Loucy (cell line): ENCODE results near the gene HCRT.

ENCODE experiments used
- EZH2phosphoT487 ChIP-seq: fragments of 200-600 bp; IDR thresholded peaks from 2 replicates; pipeline ENCODE4 v1.6.1; 2018; ENCODE audit warnings: antibody characterized with exemption, mild to moderate bottlenecking, moderate library complexity, borderline replicate concordance
- TF ChIP-seq, protein P1 (sequence below): fragments of 200-600 bp; sonication (generic); conservative IDR thresholded peaks from 2 replicates; pipeline ENCODE4 v1.5.1; 2014; ENCODE audit warnings: mild to moderate bottlenecking, antibody characterized with exemption, low read length

DNA sequence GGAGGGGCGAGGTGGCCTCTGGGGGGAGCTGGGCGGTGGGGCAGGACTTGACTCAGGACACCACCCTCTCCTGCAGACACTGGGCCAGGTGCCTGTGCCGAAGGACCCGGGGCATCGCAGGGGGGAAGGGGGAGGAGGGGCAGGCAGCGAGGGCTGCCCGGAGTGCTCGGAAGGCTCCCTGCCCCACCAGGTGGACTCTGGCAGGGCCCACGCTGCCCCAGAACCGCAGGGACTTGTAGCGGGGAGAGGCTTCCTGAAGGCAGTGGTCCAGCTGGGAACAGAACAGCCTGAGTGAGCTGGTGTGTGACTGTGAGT lies 4.4 kb upstream of the HCRT start:
- TF ChIP-seq, protein P1, sequence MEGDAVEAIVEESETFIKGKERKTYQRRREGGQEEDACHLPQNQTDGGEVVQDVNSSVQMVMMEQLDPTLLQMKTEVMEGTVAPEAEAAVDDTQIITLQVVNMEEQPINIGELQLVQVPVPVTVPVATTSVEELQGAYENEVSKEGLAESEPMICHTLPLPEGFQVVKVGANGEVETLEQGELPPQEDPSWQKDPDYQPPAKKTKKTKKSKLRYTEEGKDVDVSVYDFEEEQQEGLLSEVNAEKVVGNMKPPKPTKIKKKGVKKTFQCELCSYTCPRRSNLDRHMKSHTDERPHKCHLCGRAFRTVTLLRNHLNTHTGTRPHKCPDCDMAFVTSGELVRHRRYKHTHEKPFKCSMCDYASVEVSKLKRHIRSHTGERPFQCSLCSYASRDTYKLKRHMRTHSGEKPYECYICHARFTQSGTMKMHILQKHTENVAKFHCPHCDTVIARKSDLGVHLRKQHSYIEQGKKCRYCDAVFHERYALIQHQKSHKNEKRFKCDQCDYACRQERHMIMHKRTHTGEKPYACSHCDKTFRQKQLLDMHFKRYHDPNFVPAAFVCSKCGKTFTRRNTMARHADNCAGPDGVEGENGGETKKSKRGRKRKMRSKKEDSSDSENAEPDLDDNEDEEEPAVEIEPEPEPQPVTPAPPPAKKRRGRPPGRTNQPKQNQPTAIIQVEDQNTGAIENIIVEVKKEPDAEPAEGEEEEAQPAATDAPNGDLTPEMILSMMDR = no peak
- TF ChIP-seq EZH2phosphoT487 = no peak
